Heart right ventricle (tissue), 16 donors: ENCODE results near the gene PEX26. TPM values are rescaled to one million over a fixed set of nuclear protein-coding genes. Genes with fewer than 3 reads are reported as not detected.
A peak's percentile ranks its signal among the peaks of the same experiment; 100 is the strongest.

Source experiments
- ATAC-seq, 8 donors: fragments of 200-7000 bp; cut with Tn5 transposase; one replicate each; pipeline ENCODE4 v1.9.1; 2020; ENCODE audit warnings: mild to moderate bottlenecking in 8 of 8, moderate library complexity in 8 of 8, moderate number of reproducible peaks in 1 of 8
- DNase-seq, 2 donors: peaks; one replicate each; pipeline ENCODE4 v3.0.0-alpha.2; 2020
- H3K27ac ChIP-seq, 10 donors: fragments of 200-600 bp; sonication (generic) in 2 of 10; one replicate each; pipeline versions ENCODE4 v1.5.0 to v1.8.0; 2020 to 2022; ENCODE audit warnings: mild to moderate bottlenecking in 3 of 10
- H3K27me3 ChIP-seq, 7 donors: fragments of 200-600 bp; one replicate each; pipeline ENCODE4 v1.8.0; 2021 to 2022; ENCODE audit warnings: mild to moderate bottlenecking in 2 of 7
- H3K36me3 ChIP-seq, 9 donors: fragments of 200-600 bp; sonication (generic) in 1 of 9; one replicate each; pipeline versions ENCODE4 v1.5.0 to v1.8.0; 2020 to 2022; ENCODE audit warnings: mild to moderate bottlenecking in 2 of 9
- H3K4me1 ChIP-seq, 9 donors: fragments of 200-600 bp; sonication (generic) in 1 of 9; one replicate each; pipeline versions ENCODE4 v1.5.0 to v1.8.0; 2020 to 2022; ENCODE audit warnings: mild to moderate bottlenecking in 4 of 9
- H3K4me3 ChIP-seq, 10 donors: fragments of 200-600 bp; sonication (generic) in 2 of 10; one replicate each; pipeline versions ENCODE4 v1.5.0 to v1.8.0; 2020 to 2022; ENCODE audit warnings: mild to moderate bottlenecking in 7 of 10, moderate library complexity in 2 of 10
- H3K9me3 ChIP-seq, 11 donors: fragments of 200-600 bp in 10 of 11; sonication (generic) in 2 of 11; one replicate each; pipeline versions ENCODE4 v1.5.0 to v1.8.0; 2013 to 2022; ENCODE audit warnings: mild to moderate bottlenecking in 2 of 11, control low read depth in 1 of 11, moderate library complexity in 1 of 11
- CTCF ChIP-seq, 9 donors: fragments of 200-600 bp; sonication (generic) in 2 of 9; IDR thresholded peaks; one replicate each; pipeline versions ENCODE4 v1.5.0 to v1.8.0; 2021 to 2022; ENCODE audit warnings: antibody characterized with exemption in 9 of 9, mild to moderate bottlenecking in 5 of 9, moderate library complexity in 1 of 9
- WGBS, 2 donors: extraction: QIAGEN DNeasy Blood & Tissue Kit; methylation state at CpG; one replicate each; pipeline ENCODE4 v1.1.7; 2013; ENCODE audit warnings: inconsistent platforms in 1 of 2; 5-methylcytosine and 5-hydroxymethylcytosine counted together
- intact Hi-C, 10 donors: fragments of 100-400 bp; cut with DNase I; formaldehyde crosslinking; loops; one replicate each; pipeline versions ENCODE4 v1.11.1 to v1.14.2; 2022
- polyA plus RNA-seq, 2 donors: library from polyadenylated mRNA; stranded (reverse); fragments of 200-250 nt; gene quantifications; one replicate each; pipeline ENCODE4 v1.2.3, GENCODE V29; 2013
- total RNA-seq, 10 donors: library from RNA; stranded (reverse); fragmentation: NEBNext Ultra II Directional in 3 of 10; extraction: Animal tissue kit (Norgen Biotek cat#: 25700) in 3 of 10; gene quantifications; one replicate each; pipeline versions ENCODE4 v1.2.1 to v1.2.4, GENCODE V29; 2021 to 2023
- donor health status: Arrhythmogenic right ventricular cardiomyopathy.
- donor health status: ischemic (EF 13 %, LVEDD 7.1; RV severe dilation, severe dysfunction).
- donor health status: healthy with polysubstance abuse.
- donor health status: DM: no; HTN: yes; CAD: no.
- donor health status: DM: no; HTN: no; CAD: no.
- donor health status: ischemic (EF 25% LVEDD 6.9; RV normal size, moderate dysfunction).
- donor health status: ischemic (EF 25% LVEDD 5.7; RV mildly dilated, moderate dysfunction).
- donor health status: healthy.
- donor health status: DM: yes; HTN: yes; CAD: no.
- donor health status: Ischemic cardiomyopathy.
- donor health status: ischemic (EF 35%, LVEDD 5.7; RV mildly dilated, moderate dysfunction).
- donor health status: nonischemic (EF 11% LVEDD 7.7; RV severe dilation, severe dysfunction).
- donor health status: DM: yes; HTN: yes; CAD: no.
- donor health status: PGD.
- donor health status: ischemic (EF 29% LVEDD 5.4; RV normal size, mild dysfunction).
- donor health status: nonischemic (EF 23%, LVEDD 6.1; RV moderate dilation, normal function).

PEX26 gene
- total and polyA plus RNA-seq, 12 donors, result 8.3 to 27.1 (median 20.2) TPM

GRCh38 chr22:18095101-18095805 lies 17.5 kb downstream of the PEX26 start:
- no peak overlapping the region for H3K27ac ChIP-seq
- H3K9me3 ChIP-seq, result no peaks in the 10 kb centered on the region
- H3K36me3 ChIP-seq, result peaks cover 0 to 9% (median 0%) of the 10 kb centered on the region in 9 donors
- DNase-seq, result no peak
- no peaks in the 10 kb centered on the region for H3K27me3 ChIP-seq
- WGBS, 2 donors, result 79 to 85% methylated on average over 8 of the region's 8 CpGs
- H3K4me3 ChIP-seq, result no peak overlapping the region
- ATAC-seq, result peak in 3 of 8 donors; percentile 13 to 41 (median 25)
- TF ChIP-seq CTCF (IDR thresholded peaks at IDR 0.05), result no peak
- H3K4me1 ChIP-seq, result peaks cover 0 to 36% (median 22%) of the 10 kb centered on the region in 9 donors
- intact Hi-C loops, result loop anchor here in 1 of 10 donors (10.0 kb wide), 1 partner anchor 50 kb away; no protein-coding TSS in a partner anchor

GRCh38 chr22:18096823-18097222 lies 19.0 kb downstream of the PEX26 start:
- DNase-seq (no peak), ATAC-seq (no peak)
- 68 to 98% methylated on average over 3 of the region's 3 CpGs for WGBS, 2 donors
- Histone ChIP-seq H3K4me3 (no peak overlapping the region), H3K4me1 (peaks cover 0 to 26% (median 17%) of the 10 kb centered on the region in 9 donors), H3K36me3 (peaks cover 0 to 17% (median 0%) of the 10 kb centered on the region in 9 donors), H3K27me3 (no peaks in the 10 kb centered on the region), H3K9me3 (no peaks in the 10 kb centered on the region), H3K27ac (no peak overlapping the region)
- no peak for TF ChIP-seq CTCF (IDR thresholded peaks at IDR 0.05)
- intact Hi-C loops, result loop anchor here in 1 of 10 donors (10.0 kb wide), 1 partner anchor 48 kb away; no protein-coding TSS in a partner anchor

GRCh38 chr22:18100781-18101180 lies 23.0 kb downstream of the PEX26 start:
- no peak for TF ChIP-seq CTCF (IDR thresholded peaks at IDR 0.05)
- no peaks in the 10 kb centered on the region for H3K9me3 ChIP-seq

GRCh38 chr22:18101536-18101935 lies 23.7 kb downstream of the PEX26 start:
- WGBS, 2 donors, result 90 to 94% methylated on average over 4 of the region's 4 CpGs
- no peaks in the 10 kb centered on the region for H3K27me3 ChIP-seq
- DNase-seq (no peak), ATAC-seq (peak in 1 of 8 donors; percentile 18)
- intact Hi-C loops, result no loop called here
- TF ChIP-seq CTCF (IDR thresholded peaks at IDR 0.05), result no peak
- no peak overlapping the region for H3K4me3 ChIP-seq
- peaks cover 0 to 4% (median 0%) of the 10 kb centered on the region in 9 donors for H3K4me1 ChIP-seq
- H3K27ac ChIP-seq, result no peak overlapping the region
- H3K9me3 ChIP-seq, result no peaks in the 10 kb centered on the region
- peaks cover 0 to 9% (median 0%) of the 10 kb centered on the region in 9 donors for H3K36me3 ChIP-seq

More at GRCh38 chr22:18100781-18101180, 23.0 kb downstream of the PEX26 start:
- intact Hi-C loops, result no loop called here
- H3K27me3 ChIP-seq, result no peaks in the 10 kb centered on the region
- DNase-seq (no peak), ATAC-seq (no peak)
- peaks cover 0 to 5% (median 0%) of the 10 kb centered on the region in 9 donors for H3K4me1 ChIP-seq
- 94 to 98% methylated on average over 3 of the region's 3 CpGs for WGBS, 2 donors
- H3K36me3 ChIP-seq, result peaks cover 0 to 10% (median 0%) of the 10 kb centered on the region in 9 donors
- no peak overlapping the region for H3K4me3 ChIP-seq
- H3K27ac ChIP-seq, result no peak overlapping the region
